Caco-2 (cell line): ENCODE measurements around the gene CSH1. TPM values are rescaled to one million over a fixed set of nuclear protein-coding genes. Genes with fewer than 3 reads are reported as not detected.
"Not testable (repeated sequence)": the region's sequence is repeated elsewhere in the genome, so short reads cannot be mapped to it uniquely, and the experiment has no call there.

Source experiments
- BruUV-seq: library from RNA; stranded (reverse); fragments of 400-500 nt; replicated peaks from 2 replicates; lab custom pipeline; 2021; lab: Mats Ljungman, UMichigan
- CTCF ChIA-PET: fragments of 300-600 bp; sonication (Branson Sonifier 250); formaldehyde crosslinking; loops from one replicate; lab custom pipeline; 2022; ENCODE audit warnings: antibody characterized with exemption; lab: Charles Lee
- POLR2A ChIA-PET: fragments of 300-600 bp; sonication (Branson Sonifier 250); formaldehyde crosslinking; loops from one replicate; lab custom pipeline; 2022; ENCODE audit warnings: antibody characterized with exemption; lab: Charles Lee
- DNase-seq, 2 experiments: peaks; one replicate each; pipeline versions ENCODE4 v3.0.0 to v3.0.0-alpha.2; 2020 to 2022
- H3K27me3 ChIP-seq: replicated peaks from 2 replicates; pipeline ENCODE4 v1.6.0; 2011; ENCODE audit warnings: low read length; ENCODE audit not compliant: control insufficient read depth, insufficient read depth
- H3K36me3 ChIP-seq: 2 replicates; pipeline ENCODE4 v1.5.1; 2011; ENCODE audit warnings: low read length; ENCODE audit not compliant: control insufficient read depth, insufficient read depth
- H3K4me1 ChIP-seq: fragments of 250-450 bp; sonication (Bioruptor Pico); 2 replicates; pipeline ENCODE4 v1.5.1; 2020; ENCODE audit warnings: mild to moderate bottlenecking
- H3K4me3 ChIP-seq: 2 replicates; pipeline ENCODE4 v1.5.1; 2011; ENCODE audit warnings: low read depth, mild to moderate bottlenecking, control low read depth, low read length
- H3K9me3 ChIP-seq: fragments of 250-450 bp; sonication (Bioruptor Pico); 2 replicates; pipeline ENCODE4 v1.5.1; 2020; ENCODE audit warnings: mild to moderate bottlenecking, moderate library complexity
- H3K27ac Mint-ChIP-seq: one replicate; pipeline ENCODE4 v1.8.0; 2022; ENCODE audit warnings: mixed read lengths; ENCODE audit not compliant: unreplicated experiment
- H3K27me3 Mint-ChIP-seq: one replicate; pipeline ENCODE4 v1.8.0; 2022; ENCODE audit warnings: mixed read lengths; ENCODE audit not compliant: insufficient read depth, unreplicated experiment
- H3K36me3 Mint-ChIP-seq: one replicate; pipeline ENCODE4 v1.8.0; 2022; ENCODE audit warnings: mild to moderate bottlenecking, mixed read lengths; ENCODE audit not compliant: insufficient read depth, unreplicated experiment
- H3K4me1 Mint-ChIP-seq: one replicate; pipeline ENCODE4 v1.8.0; 2022; ENCODE audit warnings: low read depth, mixed read lengths; ENCODE audit not compliant: unreplicated experiment
- H3K4me3 Mint-ChIP-seq: one replicate; pipeline ENCODE4 v1.8.0; 2022; ENCODE audit warnings: mild to moderate bottlenecking, moderate library complexity, mixed read lengths; ENCODE audit not compliant: unreplicated experiment
- H3K9me3 Mint-ChIP-seq: one replicate; pipeline ENCODE4 v1.8.0; 2022; ENCODE audit warnings: mixed read lengths; ENCODE audit not compliant: unreplicated experiment
- intact Hi-C: fragments of 100-400 bp; cut with micrococcal nuclease; formaldehyde crosslinking; loops from one replicate; pipeline ENCODE4 v1.10.0; 2022; ENCODE audit not compliant: unreplicated experiment
- total RNA-seq: library from RNA; stranded (reverse); gene quantifications from 2 replicates; pipeline ENCODE4 v1.2.3, GENCODE V29; 2022
- TF ChIP-seq, protein P1 (sequence below), 2 experiments: fragments of 200-600 bp in 1 of 2; IDR thresholded peaks; 1 replicate in 1 of 2; 2 replicates in 1 of 2; pipeline versions ENCODE4 v1.5.1 to v1.8.0; 2011 to 2022; ENCODE audit warnings: antibody characterized with exemption in 1 of 2, control low read depth in 1 of 2, inconsistent platforms in 1 of 2, low read depth in 1 of 2, low read length in 1 of 2, mild to moderate bottlenecking in 1 of 2, moderate library complexity in 1 of 2; ENCODE audit not compliant: insufficient read depth in 1 of 2, severe bottlenecking in 1 of 2, unreplicated experiment in 1 of 2

CSH1 gene
- total RNA-seq, 1 experiment from 2014 or later: not detected

DNA sequence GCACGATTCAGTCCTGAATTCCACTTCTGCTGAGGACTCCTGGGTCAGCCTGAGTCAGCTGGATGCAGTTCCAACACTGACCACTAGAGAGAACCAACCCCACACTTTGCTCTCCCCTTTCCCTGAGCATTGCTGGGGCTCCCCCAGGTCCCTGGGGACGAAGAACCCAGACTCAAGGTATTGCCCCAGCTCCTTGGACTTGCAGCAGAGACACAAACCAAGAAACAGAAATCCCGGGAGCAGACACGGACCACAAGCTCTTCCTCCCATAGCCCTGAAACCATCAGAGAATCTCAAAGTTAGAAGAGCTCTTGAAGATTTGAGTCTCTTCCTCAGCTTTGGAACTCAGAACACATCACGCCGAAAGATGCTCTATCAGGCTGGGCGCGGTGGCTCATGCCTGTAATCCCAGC is 22.9 kb upstream of the CSH1 start:
- no TSS peak for BruUV-seq
- H3K4me1 Mint-ChIP-seq: no peaks in the 10 kb centered on the region
- ChIA-PET CTCF (interaction anchor here (0.9 to 3.2 kb wide), 11 partner anchors 21 to 309 kb away, joined by 3 to 41 read pairs (median 5); no protein-coding TSS in a partner anchor), POLR2A (no interaction called here)
- no peaks in the 10 kb centered on the region for H3K9me3 ChIP-seq
- TF ChIP-seq, protein P1, sequence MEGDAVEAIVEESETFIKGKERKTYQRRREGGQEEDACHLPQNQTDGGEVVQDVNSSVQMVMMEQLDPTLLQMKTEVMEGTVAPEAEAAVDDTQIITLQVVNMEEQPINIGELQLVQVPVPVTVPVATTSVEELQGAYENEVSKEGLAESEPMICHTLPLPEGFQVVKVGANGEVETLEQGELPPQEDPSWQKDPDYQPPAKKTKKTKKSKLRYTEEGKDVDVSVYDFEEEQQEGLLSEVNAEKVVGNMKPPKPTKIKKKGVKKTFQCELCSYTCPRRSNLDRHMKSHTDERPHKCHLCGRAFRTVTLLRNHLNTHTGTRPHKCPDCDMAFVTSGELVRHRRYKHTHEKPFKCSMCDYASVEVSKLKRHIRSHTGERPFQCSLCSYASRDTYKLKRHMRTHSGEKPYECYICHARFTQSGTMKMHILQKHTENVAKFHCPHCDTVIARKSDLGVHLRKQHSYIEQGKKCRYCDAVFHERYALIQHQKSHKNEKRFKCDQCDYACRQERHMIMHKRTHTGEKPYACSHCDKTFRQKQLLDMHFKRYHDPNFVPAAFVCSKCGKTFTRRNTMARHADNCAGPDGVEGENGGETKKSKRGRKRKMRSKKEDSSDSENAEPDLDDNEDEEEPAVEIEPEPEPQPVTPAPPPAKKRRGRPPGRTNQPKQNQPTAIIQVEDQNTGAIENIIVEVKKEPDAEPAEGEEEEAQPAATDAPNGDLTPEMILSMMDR (IDR thresholded peaks at IDR 0.05; ENCODE audit: insufficient read depth in 1 of 2, low read depth in 1 of 2, low read length in 1 of 2, severe bottlenecking in 1 of 2, unreplicated experiment in 1 of 2): peak; percentile 92 to 94
- H3K27ac Mint-ChIP-seq: no peak overlapping the region
- no peaks in the 10 kb centered on the region for H3K27me3 ChIP-seq
- H3K36me3 ChIP-seq: no peaks in the 10 kb centered on the region
- H3K27me3 Mint-ChIP-seq: peaks cover 18% of the 10 kb centered on the region
- no peak overlapping the region for H3K4me3 ChIP-seq
- no peaks in the 10 kb centered on the region for H3K36me3 Mint-ChIP-seq
- no peaks in the 10 kb centered on the region for H3K4me1 ChIP-seq
- H3K4me3 Mint-ChIP-seq: no peak overlapping the region
- intact Hi-C loops: loop anchor here (1.0 kb wide), 3 partner anchors 27 to 106 kb away; no protein-coding TSS in a partner anchor
- H3K9me3 Mint-ChIP-seq: no peaks in the 10 kb centered on the region
- peak; percentile 66 to 77 for DNase-seq

DNA sequence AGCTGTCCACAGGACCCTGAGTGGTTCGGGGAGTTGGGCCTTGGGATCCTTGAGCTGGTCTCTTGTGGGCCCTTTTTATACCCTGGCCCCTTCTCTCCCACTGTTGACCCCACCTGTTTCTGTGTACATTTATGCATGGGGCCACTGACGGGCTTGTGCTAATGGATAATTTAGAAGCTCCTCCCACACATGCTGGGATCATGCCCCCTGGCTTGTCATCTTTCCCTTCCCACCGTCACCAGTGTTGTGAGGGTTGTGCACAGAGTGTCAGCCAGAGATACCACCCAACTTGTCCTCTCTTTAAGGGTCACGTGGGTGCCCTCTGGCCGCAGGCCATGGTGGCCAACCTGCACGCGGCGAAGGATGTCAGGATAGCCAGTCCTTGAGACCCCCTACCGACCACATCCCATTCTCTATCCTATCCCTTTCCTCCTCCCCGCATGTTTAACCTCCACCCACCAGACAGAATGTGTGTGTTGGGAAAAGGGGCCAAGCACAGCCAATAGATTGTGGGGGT is 22.5 kb upstream of the CSH1 start, which contains the start of gene GH1:
Gene GH1, minus strand, starts transcription at position 51 of the 517 bp plus-strand sequence. CDS start 63 bp downstream, outside the sequence.
- H3K9me3 Mint-ChIP-seq, H3K4me3 Mint-ChIP-seq, POLR2A ChIA-PET, H3K9me3 ChIP-seq, H3K4me1 ChIP-seq, H3K36me3 Mint-ChIP-seq, DNase-seq, H3K4me3 ChIP-seq, H3K36me3 ChIP-seq, H3K27ac Mint-ChIP-seq, BruUV-seq, H3K4me1 Mint-ChIP-seq, H3K27me3 ChIP-seq: not testable (repeated sequence)
- CTCF ChIA-PET: interaction anchor here (0.6 to 3.2 kb wide), 10 partner anchors 21 to 310 kb away, joined by 3 to 41 read pairs (median 6); no protein-coding TSS in a partner anchor
- H3K27me3 Mint-ChIP-seq: peaks cover 17% of the 10 kb centered on the region
- intact Hi-C loops: loop anchor here (1.0 kb wide), 3 partner anchors 27 to 106 kb away; no protein-coding TSS in a partner anchor

DNA sequence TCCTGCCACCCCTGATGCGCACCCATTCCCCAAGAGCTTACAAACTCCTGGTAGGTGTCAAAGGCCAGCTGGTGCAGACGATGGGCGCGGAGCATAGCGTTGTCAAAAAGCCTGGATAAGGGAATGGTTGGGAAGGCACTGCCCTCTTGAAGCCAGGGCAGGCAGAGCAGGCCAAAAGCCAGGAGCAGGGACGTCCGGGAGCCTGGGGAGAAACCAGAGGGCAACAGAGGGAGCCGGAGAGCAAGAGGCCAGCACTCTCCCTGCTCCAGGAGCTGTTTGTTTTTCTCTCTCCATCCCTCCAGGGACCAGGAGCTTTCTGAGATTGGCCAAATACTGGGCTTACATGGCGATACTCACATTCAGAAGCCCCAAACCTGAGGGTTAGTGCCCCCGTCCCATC is 21.9 kb upstream of the CSH1 start:
- intact Hi-C loops: no loop called here
- TF ChIP-seq, protein P1 (IDR thresholded peaks at IDR 0.05; ENCODE audit: insufficient read depth in 1 of 2, low read depth in 1 of 2, low read length in 1 of 2, severe bottlenecking in 1 of 2, unreplicated experiment in 1 of 2): peak in 1 of 2 experiments; percentile 35
- Histone ChIP-seq H3K9me3 (no peaks in the 10 kb centered on the region), H3K4me1 (no peaks in the 10 kb centered on the region), H3K4me3 (no peak overlapping the region), H3K36me3 (no peaks in the 10 kb centered on the region), H3K27me3 (no peaks in the 10 kb centered on the region)
- DNase-seq: peak in 1 of 2 experiments; percentile 44
- CTCF ChIA-PET: interaction anchor here (0.6 to 3.2 kb wide), 9 partner anchors 20 to 310 kb away, joined by 3 to 41 read pairs (median 8); no protein-coding TSS in a partner anchor
- Mint-ChIP-seq H3K4me3 (no peak overlapping the region), H3K36me3 (no peaks in the 10 kb centered on the region), H3K27ac (no peak overlapping the region), H3K27me3 (peaks cover 16% of the 10 kb centered on the region), H3K9me3 (no peaks in the 10 kb centered on the region), H3K4me1 (no peaks in the 10 kb centered on the region)
- POLR2A ChIA-PET: no interaction called here
- BruUV-seq: no TSS peak
